KOPT-K1 (cell line): Measurements from ENCODE around the gene RALGDS.
A peak's percentile ranks its signal among the peaks of the same experiment; 100 is the strongest.
"Not testable (repeated sequence)": the region's sequence is repeated elsewhere in the genome, so short reads cannot be mapped to it uniquely, and the experiment has no call there.

Source experiments
- H3K27ac ChIP-seq: fragments of 200-600 bp; sonication (generic); 2 replicates; pipeline ENCODE4 v1.5.1; 2016; ENCODE audit warnings: antibody characterized with exemption, mild to moderate bottlenecking, low read depth, low read length; ENCODE audit not compliant: poor library complexity, severe bottlenecking
- H3K36me3 ChIP-seq: fragments of 200-600 bp; sonication (generic); 2 replicates; pipeline ENCODE4 v1.5.1; 2017; ENCODE audit warnings: antibody characterized with exemption, mild to moderate bottlenecking, low read length, moderate library complexity; ENCODE audit not compliant: insufficient read depth
- H3K9me3 ChIP-seq: fragments of 200-600 bp; sonication (generic); 2 replicates; pipeline ENCODE4 v1.5.1; 2017; ENCODE audit warnings: antibody characterized with exemption, low read length, mild to moderate bottlenecking; ENCODE audit not compliant: insufficient read depth, poor library complexity, severe bottlenecking

Gene RALGDS

GRCh38 chr9:133101356-133102189 is 19.5 kb downstream of the RALGDS start:
- Histone ChIP-seq H3K9me3 (peaks cover 8% of the 10 kb centered on the region), H3K36me3 (peaks cover 88% of the 10 kb centered on the region), H3K27ac (no peak overlapping the region)

- Histone ChIP-seq H3K9me3 (peaks cover 12% of the 10 kb centered on the region), H3K36me3 (peaks cover 85% of the 10 kb centered on the region), H3K27ac (no peak overlapping the region)
These were observed 20.3 kb downstream of the RALGDS start for GRCh38 chr9:133100506-133101355.

- H3K27ac ChIP-seq = no peak overlapping the region
- peaks cover 12% of the 10 kb centered on the region for H3K9me3 ChIP-seq
- H3K36me3 ChIP-seq = peaks cover 82% of the 10 kb centered on the region
These were observed 21.1 kb downstream of the RALGDS start for GRCh38 chr9:133099726-133100505.

- Histone ChIP-seq H3K36me3 (peaks cover 76% of the 10 kb centered on the region), H3K9me3 (peaks cover 12% of the 10 kb centered on the region), H3K27ac (no peak overlapping the region)
These were observed 22.2 kb downstream of the RALGDS start for GRCh38 chr9:133098871-133099270.

- H3K36me3 ChIP-seq = peaks cover 70% of the 10 kb centered on the region
These were observed 22.8 kb downstream of the RALGDS start for GRCh38 chr9:133098104-133098754.

GRCh38 chr9:133094842-133095393 is 26.1 kb downstream of the RALGDS start:
- Histone ChIP-seq H3K27ac (no peak overlapping the region), H3K36me3 (peaks cover 36% of the 10 kb centered on the region)

More at GRCh38 chr9:133098104-133098754, 22.8 kb downstream of the RALGDS start:
- no peak overlapping the region for H3K27ac ChIP-seq
- H3K9me3 ChIP-seq = peaks cover 12% of the 10 kb centered on the region

GRCh38 chr9:133094351-133094750 is 26.7 kb downstream of the RALGDS start:
- Histone ChIP-seq H3K36me3 (peaks cover 32% of the 10 kb centered on the region), H3K9me3 (peaks cover 12% of the 10 kb centered on the region)
- not testable (repeated sequence) for H3K27ac ChIP-seq

More at GRCh38 chr9:133094842-133095393, 26.1 kb downstream of the RALGDS start:
- peaks cover 12% of the 10 kb centered on the region for H3K9me3 ChIP-seq

- H3K36me3 ChIP-seq = no peaks in the 10 kb centered on the region
- H3K9me3 ChIP-seq = no peaks in the 10 kb centered on the region
- no peak overlapping the region for H3K27ac ChIP-seq
These were observed 30.2 kb downstream of the RALGDS start for GRCh38 chr9:133090752-133091385.

- Histone ChIP-seq H3K27ac (peak overlapping the region; percentile 25), H3K9me3 (no peaks in the 10 kb centered on the region), H3K36me3 (no peaks in the 10 kb centered on the region)
These were observed 30.9 kb downstream of the RALGDS start for GRCh38 chr9:133090187-133090586.

- H3K9me3 ChIP-seq = no peaks in the 10 kb centered on the region
- peak overlapping the region; percentile 42 for H3K27ac ChIP-seq
- no peaks in the 10 kb centered on the region for H3K36me3 ChIP-seq
These were observed 31.8 kb downstream of the RALGDS start for GRCh38 chr9:133089271-133089671.

- Histone ChIP-seq H3K36me3 (no peaks in the 10 kb centered on the region), H3K27ac (peak overlapping the region; percentile 42), H3K9me3 (no peaks in the 10 kb centered on the region)
These were observed 32.3 kb downstream of the RALGDS start for GRCh38 chr9:133088756-133089155.

GRCh38 chr9:133088146-133088750 is 32.8 kb downstream of the RALGDS start:
- H3K36me3 ChIP-seq = no peaks in the 10 kb centered on the region
- no peaks in the 10 kb centered on the region for H3K9me3 ChIP-seq
- H3K27ac ChIP-seq = peak overlapping the region; percentile 42

GRCh38 chr9:133087429-133088145 is 33.5 kb downstream of the RALGDS start:
- H3K9me3 ChIP-seq = no peaks in the 10 kb centered on the region
- no peak overlapping the region for H3K27ac ChIP-seq
- no peaks in the 10 kb centered on the region for H3K36me3 ChIP-seq
